ENCODE data around the gene CD59. TPM values are rescaled to one million over a fixed set of nuclear protein-coding genes. Genes with fewer than 3 reads are reported as not detected.

The CD59 gene
- total and polyA plus RNA-seq, 9 of the 15 experiments (the other 6 are each of a cell fraction or from before 2014, with no cell fraction given) = 38.1 to 338 (median 173) TPM

DNA sequence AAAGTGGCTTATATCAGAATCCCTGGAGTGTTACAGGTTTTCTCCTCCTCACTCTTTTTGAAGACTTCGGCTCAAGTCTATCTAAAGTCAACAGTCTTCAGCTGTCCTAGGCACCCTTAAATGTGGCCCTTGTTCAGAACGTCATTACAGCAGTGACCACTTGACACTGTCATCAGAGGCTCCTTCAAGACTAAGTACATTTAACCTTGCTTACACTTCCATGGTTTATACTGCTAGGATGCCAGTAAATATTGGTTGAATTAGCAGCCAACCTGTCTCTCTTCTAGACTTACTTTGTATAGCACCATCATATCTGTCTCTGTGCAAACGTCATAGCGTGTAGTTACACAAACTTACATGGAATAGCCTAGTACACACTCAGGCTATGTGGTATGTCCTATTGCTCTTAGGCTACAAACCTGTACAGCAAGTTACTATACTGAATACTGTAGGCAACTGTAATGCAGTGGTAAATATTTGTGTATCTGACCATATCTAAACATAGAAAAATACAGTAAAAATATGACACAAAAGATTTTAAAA lies 22.3 kb downstream of the CD59 start:
- intact Hi-C loops (cut with micrococcal nuclease) = no loop called here
- Histone ChIP-seq H3K9me3 (replicated peaks; ENCODE audit: control insufficient read depth, insufficient read depth, low read depth, low read length) (no peaks in the 10 kb centered on the region), H3K4me3 (no peak overlapping the region), H3K4me2 (ENCODE audit: insufficient read depth, low read length) (no peak overlapping the region), H3K4me1 (replicated peaks in 1 of 2; ENCODE audit: control insufficient read depth in 2 of 2, insufficient read depth in 2 of 2, low read length in 2 of 2) (peaks cover 0 to 4% of the 10 kb centered on the region in 2 experiments; a peak in 3 of 5 replicates), H2AFZ (ENCODE audit: low read depth, low read length) (no peak overlapping the region), H3K9ac (ENCODE audit: insufficient read depth in 1 of 2, low read depth in 2 of 2, low read length in 2 of 2) (no peak overlapping the region), H4K20me1 (replicated peaks; ENCODE audit: control insufficient read depth, insufficient read depth, low read length) (no peaks in the 10 kb centered on the region), H3K27ac (ENCODE audit: extremely low read depth, low read depth, low read length) (peak overlapping the region; percentile 15; the same call in 1 of the 3 replicates), H3K36me3 (ENCODE audit: control insufficient read depth, insufficient read depth, low read length) (peaks cover 87% of the 10 kb centered on the region), H3K27me3 (ENCODE audit: control insufficient read depth in 2 of 2, insufficient read depth in 2 of 2, low read length in 2 of 2) (no peaks in the 10 kb centered on the region), H3K9me1 (ENCODE audit: control insufficient read depth, insufficient read depth, low read length) (peaks cover 4% of the 10 kb centered on the region), H3K79me2 (ENCODE audit: control insufficient read depth, insufficient read depth, low read length) (peaks cover 14% of the 10 kb centered on the region; the same call in 1 of the 3 replicates)
- 65% methylated on average over 4 of the region's 4 CpGs for WGBS (ENCODE audit: insufficient coverage, low coverage, missing lambda C conversion rate)
- no TSS peak for BruUV-seq (replicated peaks)
- ATAC-seq = peak; percentile 48
- FAIRE-seq = no peak
- CTCF ChIA-PET (ENCODE audit: low intra/inter-chr PET ratio) = no interaction called here
- in situ Hi-C loops (cut with MboI) = no loop called here
- POLR2A ChIA-PET = interaction anchor here (0.9 to 3.3 kb wide), 4 partner anchors 12 to 29 kb away, joined by 3 to 18 read pairs (median 3); partner anchors contain the start of gene CD59
- TF ChIP-seq SETDB1 (IDR thresholded peaks at IDR 0.05; ENCODE audit: low read length) = no peak
- TF ChIP-seq ZNF217 (CRISPR knock-in tag; IDR thresholded peaks at IDR 0.05) = no peak
- DNase-seq (ENCODE audit: extremely low read depth in 1 of 4, low spot score in 3 of 4) = no peak

DNA sequence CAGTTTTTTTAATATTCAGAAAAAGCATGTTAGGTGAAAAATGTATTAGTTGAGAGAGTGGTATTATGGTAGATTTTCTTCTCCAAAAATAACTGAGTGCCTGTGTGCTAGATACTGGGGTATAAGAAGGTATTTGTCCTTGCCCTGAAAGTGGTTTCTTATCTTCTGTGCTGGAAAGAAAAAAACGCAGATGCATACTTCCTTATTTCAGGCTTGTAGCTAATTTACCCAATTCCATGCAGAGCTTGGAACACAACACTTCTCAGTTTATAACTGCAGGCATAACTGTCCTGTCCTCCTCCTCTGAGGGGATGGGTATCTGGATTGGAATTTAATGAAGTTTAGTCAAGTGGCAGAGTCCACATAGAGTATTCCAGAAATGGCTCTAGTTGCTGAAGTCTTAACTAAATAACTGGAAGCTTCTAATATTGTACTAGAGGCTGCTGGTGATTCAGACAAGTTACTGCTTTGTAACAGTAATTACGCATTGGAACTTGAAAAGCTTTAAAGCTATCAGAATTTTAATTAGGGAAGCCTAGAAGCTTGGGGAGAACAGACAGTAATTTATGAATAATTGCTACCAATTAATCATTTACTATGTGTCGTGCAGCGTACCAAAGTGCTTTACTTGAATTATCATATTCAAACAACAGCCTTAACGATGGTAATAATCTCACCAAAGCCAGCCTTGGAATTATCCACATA lies 22.9 kb downstream of the CD59 start:
- peak; percentile 39 for ATAC-seq
- Histone ChIP-seq H3K9ac (ENCODE audit: insufficient read depth in 1 of 2, low read depth in 2 of 2, low read length in 2 of 2) (no peak overlapping the region), H3K9me3 (replicated peaks; ENCODE audit: control insufficient read depth, insufficient read depth, low read depth, low read length) (no peaks in the 10 kb centered on the region), H4K20me1 (replicated peaks; ENCODE audit: control insufficient read depth, insufficient read depth, low read length) (no peaks in the 10 kb centered on the region), H3K4me1 (replicated peaks in 1 of 2; ENCODE audit: control insufficient read depth in 2 of 2, insufficient read depth in 2 of 2, low read length in 2 of 2) (peaks cover 0 to 4% of the 10 kb centered on the region in 2 experiments; a peak in 3 of 5 replicates), H3K36me3 (ENCODE audit: control insufficient read depth, insufficient read depth, low read length) (peaks cover 86% of the 10 kb centered on the region), H3K27ac (ENCODE audit: extremely low read depth, low read depth, low read length) (peak overlapping the region; percentile 16; the same call in 2 of the 3 replicates), H3K9me1 (ENCODE audit: control insufficient read depth, insufficient read depth, low read length) (peaks cover 4% of the 10 kb centered on the region), H3K79me2 (ENCODE audit: control insufficient read depth, insufficient read depth, low read length) (peaks cover 11% of the 10 kb centered on the region; the same call in 1 of the 3 replicates), H3K4me2 (ENCODE audit: insufficient read depth, low read length) (no peak overlapping the region), H2AFZ (ENCODE audit: low read depth, low read length) (no peak overlapping the region), H3K4me3 (no peak overlapping the region), H3K27me3 (ENCODE audit: control insufficient read depth in 2 of 2, insufficient read depth in 2 of 2, low read length in 2 of 2) (no peaks in the 10 kb centered on the region)
- CTCF ChIA-PET (ENCODE audit: low intra/inter-chr PET ratio) = no interaction called here
- TF ChIP-seq JUND (IDR thresholded peaks at IDR 0.05; ENCODE audit: borderline replicate concordance, low read depth, low read length) (no peak), JUND (tag; IDR thresholded peaks at IDR 0.05; ENCODE audit: borderline replicate concordance, low read depth, low read length) (no peak), ZNF384 (IDR thresholded peaks at IDR 0.05; ENCODE audit: low read depth, low read length) (peak; percentile 84), SMARCA4 (IDR thresholded peaks at IDR 0.05) (0 out of 2 replicates have a peak, but pooled peaks have one; percentile 19), ZNF766 (CRISPR knock-in tag; conservative IDR thresholded peaks at IDR 0.05) (peak; percentile 72; the same call in 1 of the 2 replicates)
- no peak for FAIRE-seq
- DNase-seq (ENCODE audit: extremely low read depth in 1 of 4, low spot score in 3 of 4) = no peak
- no TSS peak for BruUV-seq (replicated peaks)
- POLR2A ChIA-PET = interaction anchor here (0.9 to 1.0 kb wide), 3 partner anchors 11 to 29 kb away, joined by 3 read pairs; no protein-coding TSS in a partner anchor
- WGBS (ENCODE audit: insufficient coverage, low coverage, missing lambda C conversion rate) = 57% methylated on average over 5 of the region's 5 CpGs
- intact Hi-C loops (cut with micrococcal nuclease) = no loop called here
- in situ Hi-C loops (cut with MboI) = no loop called here

All from K562 (cell line).